WERI-Rb-1 (cell line): ENCODE measurements around the gene NKAPD1.
"Not testable (repeated sequence)": the region's sequence is repeated elsewhere in the genome, so short reads cannot be mapped to it uniquely, and the experiment has no call there.

Experiments
- DNase-seq: peaks from one replicate; pipeline ENCODE4 v3.0.0-alpha.2; 2020
- H3K27ac ChIP-seq: fragments of 250-450 bp; sonication (Bioruptor Pico); 2 replicates; pipeline ENCODE4 v1.5.1; 2020; ENCODE audit warnings: mild to moderate bottlenecking, moderate library complexity
- H3K27me3 ChIP-seq: fragments of 250-450 bp; sonication (Bioruptor Pico); 2 replicates; pipeline ENCODE4 v1.5.1; 2021; ENCODE audit warnings: mild to moderate bottlenecking, low read depth, moderate library complexity; ENCODE audit not compliant: insufficient read depth, severe bottlenecking
- H3K36me3 ChIP-seq: fragments of 250-450 bp; sonication (Bioruptor Pico); 2 replicates; pipeline ENCODE4 v1.5.1; 2020; ENCODE audit warnings: mild to moderate bottlenecking, moderate library complexity
- H3K4me3 ChIP-seq: 2 replicates; pipeline ENCODE4 v1.5.1; 2011; ENCODE audit warnings: low read depth, mild to moderate bottlenecking, control low read depth, low read length
- H3K9me3 ChIP-seq: fragments of 250-450 bp; sonication (Bioruptor Pico); 2 replicates; pipeline ENCODE4 v1.5.1; 2021; ENCODE audit warnings: mild to moderate bottlenecking, moderate library complexity; ENCODE audit not compliant: severe bottlenecking
- CTCF ChIP-seq: IDR thresholded peaks from 2 replicates; pipeline ENCODE4 v1.5.1; 2011; ENCODE audit warnings: low read depth, mild to moderate bottlenecking, control low read depth, inconsistent platforms, low read length

The NKAPD1 gene, protein sequence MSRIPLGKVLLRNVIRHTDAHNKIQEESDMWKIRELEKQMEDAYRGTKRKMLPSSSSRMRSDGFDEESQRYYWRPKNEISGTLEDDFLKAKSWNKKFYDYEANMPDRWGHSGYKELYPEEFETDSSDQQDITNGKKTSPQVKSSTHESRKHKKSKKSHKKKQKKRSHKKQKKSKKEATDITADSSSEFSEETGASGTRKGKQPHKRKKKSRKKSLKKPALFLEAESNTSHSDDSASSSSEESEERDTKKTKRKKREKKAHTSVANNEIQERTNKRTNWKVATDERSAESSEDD

DNA sequence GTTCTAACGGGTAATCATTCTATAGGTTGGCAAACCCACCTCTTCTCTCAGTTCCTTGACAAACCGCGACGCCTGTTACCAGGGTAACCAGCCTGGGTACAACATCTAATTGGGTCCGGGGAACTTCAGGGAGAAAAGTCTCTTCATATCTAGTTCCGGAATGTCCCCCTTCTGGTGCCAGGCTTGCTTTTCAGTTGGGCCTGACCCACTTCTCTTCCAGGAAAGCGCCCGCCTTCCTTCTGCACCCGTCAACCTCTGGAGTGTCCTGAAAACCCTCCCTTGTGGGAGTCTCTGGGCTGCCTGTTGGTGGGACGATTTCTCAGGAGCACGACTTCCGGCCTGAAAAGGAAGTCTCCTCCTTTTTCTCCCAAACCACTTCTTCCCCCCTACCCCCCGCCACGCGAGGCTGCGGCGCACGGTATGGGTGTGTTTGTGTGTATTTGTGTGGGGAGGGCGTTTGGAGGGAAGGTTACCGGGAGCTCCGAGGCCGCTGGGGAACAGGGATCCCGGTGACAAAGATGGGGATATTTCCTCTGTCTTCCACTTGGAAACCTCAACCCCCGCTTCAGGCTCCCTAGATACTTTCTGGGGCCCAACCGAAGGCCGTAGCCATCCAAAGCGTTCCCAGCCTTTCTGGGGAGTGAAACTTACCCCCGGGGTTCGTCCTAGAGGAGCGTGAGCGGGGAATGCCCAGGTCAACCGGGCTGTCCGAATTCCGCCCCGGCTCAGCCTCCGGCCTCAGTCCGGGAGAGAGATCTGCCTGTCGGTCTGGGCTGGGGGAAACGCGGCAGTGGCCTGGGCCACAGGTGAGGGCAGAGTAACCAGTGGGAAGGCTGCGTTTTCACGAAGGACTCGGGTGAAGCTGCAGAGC, at the start of gene NKAPD1, which contains the start of gene PIH1D2:
Gene NKAPD1 (plus strand): TSS at position 359 of the 871 bp plus-strand sequence. CDS start 1,276 bp downstream, outside the sequence.
Gene PIH1D2 (minus strand): TSS at position 77 of the 871 bp plus-strand sequence. CDS start 843 bp downstream, outside the sequence.
- TF ChIP-seq CTCF = no peak
- Histone ChIP-seq H3K4me3 (peak within 1 kb of the TSS; percentile 80), H3K9me3 (no peaks in the 10 kb centered on the region), H3K36me3 (peaks cover 33% of the 10 kb centered on the region), H3K27ac (peak within 1 kb of the TSS; percentile 98), H3K27me3 (no peaks in the 10 kb centered on the region)
- DNase-seq = peak; percentile 76

DNA sequence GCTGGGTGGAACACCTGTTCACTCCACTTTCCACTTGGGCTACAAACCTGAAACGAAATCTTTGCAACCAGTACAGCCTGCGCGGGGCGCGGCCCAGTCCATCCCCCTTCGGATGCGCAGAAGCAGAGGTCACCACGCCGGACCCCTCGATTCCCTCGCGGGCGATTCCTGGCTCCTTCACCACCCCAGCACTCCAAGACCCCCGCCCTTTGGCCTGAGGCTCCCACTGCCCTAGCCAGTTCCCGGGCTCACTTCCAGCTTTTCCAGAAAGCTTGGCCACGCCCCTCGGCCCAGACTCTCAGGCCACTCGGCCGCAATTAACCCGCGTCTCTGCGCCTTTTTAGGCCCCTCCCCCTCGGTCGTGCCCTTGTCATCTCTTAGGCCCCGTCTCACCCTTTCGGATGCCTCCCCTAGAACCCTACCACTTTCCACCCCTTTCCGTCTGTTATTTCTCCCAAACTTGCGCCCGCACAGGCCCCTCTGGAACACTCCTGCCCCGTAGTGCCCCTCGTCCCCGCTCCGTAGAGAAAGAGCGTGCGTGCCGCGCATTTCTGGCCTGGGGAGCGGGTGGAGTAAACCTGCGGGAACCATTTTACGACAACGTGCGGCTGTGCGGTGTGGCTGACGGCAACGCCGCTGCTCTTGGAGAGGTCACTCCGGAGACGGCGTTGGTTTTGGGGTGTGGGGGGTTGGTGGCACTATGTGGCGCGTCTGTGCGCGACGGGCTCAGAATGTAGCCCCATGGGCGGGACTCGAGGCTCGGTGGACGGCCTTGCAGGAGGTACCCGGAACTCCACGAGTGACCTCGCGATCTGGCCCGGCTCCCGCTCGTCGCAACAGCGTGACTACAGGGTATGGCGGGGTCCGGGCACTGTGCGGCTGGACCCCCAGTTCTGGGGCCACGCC, 49.1 kb upstream of the NKAPD1 start, which contains the start of gene DLAT:
Gene DLAT (plus strand): TSS at position 636 of the 906 bp plus-strand sequence. CDS start 65 bp downstream, at position 701.
- no peak for TF ChIP-seq CTCF
- H3K27me3 ChIP-seq = no peaks in the 10 kb centered on the region
- H3K4me3 ChIP-seq = peak within 1 kb of the TSS; percentile 85
- peak; percentile 96 for DNase-seq
- peaks cover 44% of the 10 kb centered on the region for H3K36me3 ChIP-seq
- H3K27ac ChIP-seq = peak within 1 kb of the TSS; percentile 97
- H3K9me3 ChIP-seq = no peaks in the 10 kb centered on the region

- no peak for TF ChIP-seq CTCF
- Histone ChIP-seq H3K27me3 (no peaks in the 10 kb centered on the region), H3K36me3 (peaks cover 51% of the 10 kb centered on the region), H3K4me3 (peak overlapping the region; percentile 85), H3K9me3 (no peaks in the 10 kb centered on the region), H3K27ac (peak overlapping the region; percentile 97)
- peak; percentile 15 for DNase-seq
These were observed 48.4 kb upstream of the NKAPD1 start for GRCh38 chr11:112025707-112026106.

- peaks cover 62% of the 10 kb centered on the region for H3K36me3 ChIP-seq
- not testable (repeated sequence) for H3K9me3 ChIP-seq, H3K27ac ChIP-seq, H3K27me3 ChIP-seq, H3K4me3 ChIP-seq, DNase-seq
These were observed 47.2 kb upstream of the NKAPD1 start for GRCh38 chr11:112026784-112027410.

DNA sequence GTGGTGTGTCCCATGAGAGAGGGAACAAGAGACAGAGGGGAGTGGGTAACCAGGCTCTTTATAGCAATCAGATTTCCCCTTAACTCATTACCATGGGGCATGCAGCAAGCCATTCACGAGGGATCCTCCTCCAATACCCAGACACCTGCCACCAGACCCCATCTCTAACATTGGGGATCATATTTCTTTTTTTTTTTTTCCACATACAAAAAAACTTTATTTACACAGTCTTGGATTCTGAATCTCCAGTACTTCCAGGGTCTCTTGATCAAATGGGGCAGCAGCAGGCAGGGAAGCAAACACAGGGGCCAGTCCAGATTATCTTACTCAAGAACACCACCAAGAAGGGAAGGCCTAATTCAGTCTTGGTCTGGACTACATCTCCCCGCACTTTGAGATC, 44.6 kb upstream of the NKAPD1 start:
- Histone ChIP-seq H3K9me3 (no peaks in the 10 kb centered on the region), H3K27ac (no peak overlapping the region), H3K27me3 (no peaks in the 10 kb centered on the region), H3K36me3 (peaks cover 71% of the 10 kb centered on the region), H3K4me3 (no peak overlapping the region)
- no peak for DNase-seq
- TF ChIP-seq CTCF = no peak
